Activated naive CD8-positive, alpha-beta T cell treated with anti-CD3 and anti-CD28 coated beads for 36 hours (primary cell): ENCODE results near the gene ICAM2. TPM values are rescaled to one million over a fixed set of nuclear protein-coding genes. Genes with fewer than 3 reads are reported as not detected.

ENCODE experiments used
- DNase-seq: peaks from one replicate; pipeline ENCODE4 v3.0.0; 2021
- H3K27ac Mint-ChIP-seq: one replicate; pipeline ENCODE4 v1.8.0; 2022; ENCODE audit warnings: mild to moderate bottlenecking, moderate library complexity, mixed read lengths
- H3K27me3 Mint-ChIP-seq: one replicate; pipeline ENCODE4 v1.8.0; 2022; ENCODE audit warnings: mild to moderate bottlenecking, mixed read lengths
- H3K36me3 Mint-ChIP-seq: one replicate; pipeline ENCODE4 v1.8.0; 2021; ENCODE audit warnings: mild to moderate bottlenecking, mixed read lengths
- H3K4me1 Mint-ChIP-seq: one replicate; pipeline ENCODE4 v1.8.0; 2021; ENCODE audit warnings: mixed read lengths
- H3K4me3 Mint-ChIP-seq: one replicate; pipeline ENCODE4 v1.8.0; 2022; ENCODE audit warnings: mild to moderate bottlenecking, moderate library complexity, mixed read lengths
- H3K9me3 Mint-ChIP-seq: one replicate; pipeline ENCODE4 v1.8.0; 2022; ENCODE audit warnings: mixed read lengths
- total RNA-seq, 2 experiments: library from RNA; stranded (reverse); gene quantifications; one replicate each; pipeline ENCODE4 v1.2.3, GENCODE V29; 2021

The ICAM2 gene
- total RNA-seq, 2 experiments from 2014 or later: 52.9 to 54.5 TPM

DNA sequence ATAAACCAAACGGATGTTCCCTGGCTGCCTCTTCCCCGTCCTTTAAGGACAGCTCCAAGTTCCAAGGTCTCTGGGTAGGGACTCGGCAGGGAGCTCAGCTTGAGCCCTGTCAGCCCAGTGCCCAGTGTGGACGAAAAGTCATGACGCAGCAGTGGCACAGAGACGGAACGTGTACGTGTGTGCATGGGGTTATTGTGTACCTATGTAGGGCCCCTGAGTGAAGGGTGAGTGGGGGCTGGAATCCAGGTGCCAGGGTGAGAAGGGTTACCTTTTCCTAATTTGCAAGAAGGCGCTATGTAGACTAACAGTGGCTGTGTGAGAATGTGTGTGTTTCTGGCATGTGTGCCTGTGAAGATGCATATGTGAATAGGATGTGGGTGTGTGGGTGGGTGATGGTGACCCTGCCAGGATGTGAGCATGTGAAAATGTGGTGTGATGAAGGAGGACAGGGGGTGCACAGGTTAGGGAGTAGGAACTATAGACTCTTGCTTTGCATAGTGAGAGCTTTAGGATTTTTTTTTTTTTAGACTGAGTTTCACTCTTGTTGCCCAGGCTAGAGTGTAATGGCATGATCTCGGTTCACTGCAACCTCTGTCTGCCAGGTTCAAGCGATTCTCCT is 53.7 kb downstream of the ICAM2 start:
- H3K36me3 Mint-ChIP-seq: no peaks in the 10 kb centered on the region

DNA sequence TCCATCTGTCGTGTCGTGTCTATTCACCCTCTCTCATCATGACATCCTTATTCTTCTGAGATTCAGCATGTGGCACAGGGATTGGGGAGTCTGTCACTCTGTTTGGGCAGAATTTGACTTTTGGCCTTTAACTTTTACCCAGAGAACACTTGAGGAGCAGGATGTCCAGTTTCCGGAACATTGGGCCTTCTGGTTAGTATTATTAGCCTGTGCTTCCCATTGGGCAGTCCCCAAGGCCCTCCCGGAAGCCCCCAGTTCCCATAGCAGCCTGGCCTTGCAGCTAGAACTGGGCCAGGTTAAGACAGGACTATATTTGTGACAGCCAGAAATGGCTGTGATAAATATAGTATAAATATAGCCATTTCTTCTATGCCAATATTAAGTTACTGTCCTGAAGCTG is 57.3 kb downstream of the ICAM2 start:
- Mint-ChIP-seq H3K4me1 (peaks cover 13% of the 10 kb centered on the region), H3K27me3 (no peaks in the 10 kb centered on the region), H3K9me3 (no peaks in the 10 kb centered on the region), H3K27ac (no peak overlapping the region), H3K36me3 (no peaks in the 10 kb centered on the region), H3K4me3 (no peak overlapping the region)
- DNase-seq: no peak

More for the DNA sequence above, 53.7 kb downstream of the ICAM2 start:
- Mint-ChIP-seq H3K4me3 (no peak overlapping the region), H3K27me3 (no peaks in the 10 kb centered on the region), H3K4me1 (peaks cover 13% of the 10 kb centered on the region), H3K27ac (no peak overlapping the region), H3K9me3 (no peaks in the 10 kb centered on the region)
- DNase-seq: peak; percentile 46

DNA sequence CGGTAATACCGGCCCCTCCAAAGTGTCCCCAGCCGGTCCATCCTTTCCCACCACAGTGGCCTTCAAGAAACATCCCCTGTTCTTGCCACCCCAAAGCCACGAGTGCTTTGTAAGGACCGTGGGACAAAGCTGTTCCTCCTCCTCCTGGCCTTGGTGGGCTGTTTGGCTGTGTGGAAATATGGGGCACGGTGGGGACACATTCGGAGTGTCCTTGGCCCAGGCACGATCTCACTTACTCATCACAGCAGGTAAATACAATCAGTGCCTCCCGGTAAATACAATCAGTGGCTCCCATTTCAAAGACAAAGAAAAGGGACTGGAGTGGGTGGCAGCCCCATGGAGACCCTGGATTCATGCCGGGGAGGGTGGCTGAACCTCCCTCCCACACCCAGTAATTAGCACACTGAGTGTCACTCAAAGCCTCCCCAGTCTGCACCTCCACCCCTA is 58.1 kb downstream of the ICAM2 start:
- no peaks in the 10 kb centered on the region for H3K36me3 Mint-ChIP-seq
- H3K4me3 Mint-ChIP-seq: no peak overlapping the region
- no peaks in the 10 kb centered on the region for H3K27me3 Mint-ChIP-seq
- peaks cover 11% of the 10 kb centered on the region for H3K4me1 Mint-ChIP-seq
- DNase-seq: no peak
- H3K27ac Mint-ChIP-seq: peak overlapping the region; percentile 16
- H3K9me3 Mint-ChIP-seq: no peaks in the 10 kb centered on the region

DNA sequence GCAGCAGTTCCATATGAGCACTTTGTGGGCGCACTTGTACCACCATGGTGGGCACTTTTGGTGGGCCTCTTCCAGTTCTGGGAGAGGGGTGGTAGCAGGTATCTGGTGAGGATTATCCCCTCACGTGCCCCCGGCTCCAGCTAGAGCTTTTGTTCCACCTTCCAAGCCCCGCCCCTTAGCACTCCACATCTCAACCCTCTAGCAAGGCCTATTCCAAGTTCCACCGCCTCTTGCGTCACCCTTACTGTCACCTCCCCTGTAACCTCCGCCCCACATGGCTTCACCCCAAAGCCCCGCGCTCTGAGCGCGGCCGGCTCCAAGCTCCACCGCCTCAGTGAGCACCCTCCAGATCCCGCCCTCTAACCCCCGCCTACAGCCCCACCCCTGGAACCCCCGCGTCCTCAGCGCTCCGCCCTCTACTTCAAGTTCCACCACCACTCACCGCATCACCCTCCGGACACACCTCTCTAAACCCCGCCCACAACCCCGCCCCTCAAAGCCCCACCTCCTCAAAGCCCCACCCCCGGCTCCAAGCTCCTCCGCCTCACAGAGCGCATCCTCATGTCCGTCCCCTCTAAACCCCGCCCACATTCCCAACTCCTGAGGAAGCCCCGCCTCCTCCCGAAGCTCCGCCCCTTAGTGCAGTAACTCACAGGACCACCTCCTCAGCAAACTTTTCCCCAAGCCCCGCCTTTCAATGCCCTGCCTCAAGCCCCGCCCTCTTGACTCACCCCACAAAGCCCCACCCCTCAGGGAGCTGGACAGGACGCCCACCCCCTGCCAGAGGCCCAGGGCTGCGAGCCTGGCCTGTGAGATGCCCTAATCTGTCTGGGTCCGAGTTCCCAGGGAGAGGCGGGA is 58.8 kb downstream of the ICAM2 start:
- no peaks in the 10 kb centered on the region for H3K36me3 Mint-ChIP-seq
- no peaks in the 10 kb centered on the region for H3K9me3 Mint-ChIP-seq
- no peaks in the 10 kb centered on the region for H3K27me3 Mint-ChIP-seq
- no peak overlapping the region for H3K27ac Mint-ChIP-seq
- H3K4me1 Mint-ChIP-seq: peaks cover 4% of the 10 kb centered on the region
- peak; percentile 55 for DNase-seq
- H3K4me3 Mint-ChIP-seq: no peak overlapping the region

DNA sequence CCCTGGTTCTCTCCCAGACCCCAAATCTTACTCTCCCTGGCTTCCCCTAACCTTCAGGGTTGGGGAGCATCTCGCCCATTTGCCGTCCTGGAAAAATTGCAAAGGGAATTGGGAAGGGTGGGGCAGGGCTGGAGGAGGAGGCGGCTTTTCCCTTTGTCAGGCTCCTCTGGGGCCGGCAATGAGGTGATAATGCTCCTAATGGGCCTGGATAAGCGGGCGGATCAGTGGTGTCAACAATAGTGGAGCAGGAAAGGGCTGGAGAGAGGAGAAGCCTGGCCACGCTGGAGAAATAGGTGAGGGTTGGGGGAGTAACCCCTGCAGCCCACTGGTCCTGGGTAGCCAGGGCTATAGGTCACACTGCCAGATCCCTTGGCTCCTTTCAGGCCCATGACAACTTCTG is 60.0 kb downstream of the ICAM2 start:
- H3K27ac Mint-ChIP-seq: no peak overlapping the region
- DNase-seq: no peak
- peaks cover 2% of the 10 kb centered on the region for H3K4me1 Mint-ChIP-seq
- no peaks in the 10 kb centered on the region for H3K27me3 Mint-ChIP-seq
- no peak overlapping the region for H3K4me3 Mint-ChIP-seq
- H3K9me3 Mint-ChIP-seq: no peaks in the 10 kb centered on the region
- no peaks in the 10 kb centered on the region for H3K36me3 Mint-ChIP-seq

DNA sequence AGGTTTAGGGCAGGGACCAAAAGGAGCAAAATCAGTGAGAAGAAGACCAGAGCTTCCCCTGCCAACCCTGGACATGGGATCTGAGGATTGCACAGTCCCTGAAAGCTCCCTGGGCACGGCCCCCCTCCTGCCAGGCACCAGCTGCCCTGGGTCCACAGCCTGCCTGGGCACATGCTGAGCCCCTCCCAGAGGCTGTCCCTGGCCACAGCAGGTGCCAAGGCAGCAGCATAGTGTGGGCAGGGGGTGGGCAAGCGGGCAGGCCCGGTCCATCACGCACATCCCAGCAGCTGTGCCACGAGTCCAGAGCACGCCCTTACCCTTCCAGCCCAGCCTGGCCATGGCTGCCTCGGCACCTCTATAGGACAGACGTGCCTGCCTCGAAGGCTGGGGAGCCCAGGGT is 60.4 kb downstream of the ICAM2 start:
- no peak for DNase-seq
- H3K9me3 Mint-ChIP-seq: no peaks in the 10 kb centered on the region
- no peaks in the 10 kb centered on the region for H3K27me3 Mint-ChIP-seq
- peaks cover 4% of the 10 kb centered on the region for H3K4me1 Mint-ChIP-seq
- no peaks in the 10 kb centered on the region for H3K36me3 Mint-ChIP-seq
- no peak overlapping the region for H3K27ac Mint-ChIP-seq
- H3K4me3 Mint-ChIP-seq: no peak overlapping the region

DNA sequence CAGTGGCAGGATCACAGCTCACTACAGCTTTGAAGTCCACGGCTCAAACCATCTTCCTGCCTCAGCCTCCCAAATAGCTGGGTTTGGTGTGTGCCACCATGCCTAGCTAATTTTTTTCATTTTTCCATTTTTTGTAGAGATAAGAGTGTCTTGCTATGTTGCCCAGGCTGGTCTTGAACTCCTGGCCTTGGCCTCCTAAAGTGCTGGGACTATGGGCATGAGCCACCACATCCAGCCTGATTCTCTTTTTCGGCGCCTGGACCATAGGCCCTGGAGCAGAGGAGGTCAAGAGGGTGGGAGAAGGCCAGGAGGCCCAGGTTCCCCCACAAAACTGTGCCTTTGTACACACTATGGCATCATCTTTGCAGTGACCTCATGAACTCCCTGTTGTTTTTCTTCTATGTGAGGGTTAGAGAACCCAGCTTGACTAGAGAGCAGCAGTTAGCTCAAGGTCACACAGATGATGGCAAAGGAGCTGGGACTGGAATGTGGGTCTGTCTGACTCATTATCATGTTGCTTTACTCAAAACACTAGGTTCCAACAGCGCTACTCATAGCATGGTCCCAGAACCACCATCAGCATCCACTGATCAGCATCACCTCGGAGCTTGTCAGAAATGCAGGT is 64.0 kb downstream of the ICAM2 start:
- Mint-ChIP-seq H3K27me3 (no peaks in the 10 kb centered on the region), H3K27ac (no peak overlapping the region), H3K9me3 (no peaks in the 10 kb centered on the region), H3K4me1 (peaks cover 19% of the 10 kb centered on the region), H3K4me3 (no peak overlapping the region), H3K36me3 (no peaks in the 10 kb centered on the region)
- DNase-seq: no peak

DNA sequence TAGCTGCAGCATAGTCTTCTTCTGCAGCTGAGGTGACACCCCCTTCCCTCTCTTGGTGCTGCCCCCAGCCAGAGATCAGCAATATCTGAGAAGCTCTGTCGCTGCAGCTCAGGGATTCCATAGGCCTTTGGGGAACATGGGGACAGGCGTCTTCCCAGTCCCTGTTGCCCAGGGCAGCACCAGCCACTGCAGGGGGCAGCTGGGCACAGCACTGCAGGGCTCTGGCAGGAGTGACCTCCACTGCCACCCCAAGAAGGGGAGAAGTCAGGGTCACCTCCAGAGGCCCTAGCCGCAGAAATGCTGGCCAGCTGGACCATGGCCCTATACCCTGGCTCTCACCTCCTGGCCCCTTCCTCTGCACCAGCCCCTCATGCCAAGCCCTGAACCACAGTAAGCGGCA is 64.6 kb downstream of the ICAM2 start:
- H3K27ac Mint-ChIP-seq: peak overlapping the region; percentile 1
- no peaks in the 10 kb centered on the region for H3K36me3 Mint-ChIP-seq
- no peaks in the 10 kb centered on the region for H3K27me3 Mint-ChIP-seq
- H3K4me1 Mint-ChIP-seq: peaks cover 19% of the 10 kb centered on the region
- no peak for DNase-seq
- no peak overlapping the region for H3K4me3 Mint-ChIP-seq
- no peaks in the 10 kb centered on the region for H3K9me3 Mint-ChIP-seq

DNA sequence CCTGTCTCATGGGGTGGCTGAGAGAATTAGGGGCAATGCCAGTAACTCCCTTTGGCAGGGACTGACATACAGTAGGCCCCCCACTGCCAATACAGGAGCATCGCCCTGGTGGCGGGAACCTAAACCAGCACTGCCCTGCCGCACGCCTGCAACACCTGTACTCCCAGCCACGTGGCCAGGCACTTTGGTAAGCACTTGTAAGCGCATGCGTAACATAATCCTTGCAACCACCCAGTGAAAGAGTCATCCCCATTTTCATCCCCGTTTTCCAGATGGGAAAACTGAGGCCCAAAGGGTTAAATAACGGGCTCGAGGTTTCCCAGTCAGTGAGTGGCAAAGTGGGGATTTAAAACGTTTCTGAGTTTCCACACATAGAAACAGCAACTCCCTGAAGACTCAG is 65.2 kb downstream of the ICAM2 start:
- no peak overlapping the region for H3K4me3 Mint-ChIP-seq
- DNase-seq: no peak
- H3K9me3 Mint-ChIP-seq: no peaks in the 10 kb centered on the region
- H3K27me3 Mint-ChIP-seq: no peaks in the 10 kb centered on the region
- no peak overlapping the region for H3K27ac Mint-ChIP-seq
- H3K4me1 Mint-ChIP-seq: peaks cover 19% of the 10 kb centered on the region
- no peaks in the 10 kb centered on the region for H3K36me3 Mint-ChIP-seq

DNA sequence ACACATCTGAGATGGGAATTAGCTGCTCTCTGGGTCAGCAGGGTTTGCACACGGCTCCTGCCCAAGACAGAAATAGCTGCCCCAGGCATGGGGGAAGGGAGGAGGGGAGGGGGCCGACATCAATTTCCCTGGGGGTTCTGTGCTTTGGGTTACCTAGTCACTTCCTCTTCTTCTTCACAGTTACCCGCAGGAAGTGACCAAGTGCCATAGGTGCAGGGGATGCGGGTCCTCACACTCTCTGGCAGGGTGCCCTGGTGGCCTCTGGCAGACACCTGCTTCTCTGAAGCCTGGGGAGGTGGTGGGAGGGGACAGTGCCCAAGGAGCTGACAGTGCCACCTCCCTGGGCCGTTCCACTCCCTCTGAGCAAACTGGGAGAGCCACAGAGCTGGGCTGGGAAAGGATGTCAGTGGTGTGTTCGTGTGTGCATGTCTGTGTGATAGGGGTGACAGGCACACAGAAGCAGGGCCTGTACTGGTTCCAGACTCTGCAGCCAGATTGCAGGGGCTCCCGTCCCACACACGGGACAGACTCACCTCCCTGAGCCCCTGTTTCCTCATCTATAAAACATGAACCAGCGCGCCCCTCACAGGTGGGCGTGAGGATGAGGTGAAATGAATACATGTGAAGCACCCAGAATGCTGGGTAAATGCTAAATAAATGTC is 65.9 kb downstream of the ICAM2 start:
- Mint-ChIP-seq H3K4me3 (peak overlapping the region; percentile 32), H3K36me3 (no peaks in the 10 kb centered on the region), H3K4me1 (peaks cover 19% of the 10 kb centered on the region), H3K27ac (peak overlapping the region; percentile 80), H3K27me3 (no peaks in the 10 kb centered on the region), H3K9me3 (no peaks in the 10 kb centered on the region)
- peak; percentile 38 for DNase-seq

Other genes with a start within 250 kb of the ICAM2 start
- gene CCDC47, start 247.0 kb downstream of the ICAM2 start, total RNA-seq: 10 to 100 TPM; 91.6 to 93.5 TPM
- gene DDX42, start 246.5 kb downstream of the ICAM2 start, total RNA-seq: 100 to 1,000 TPM; 105 to 107 TPM
- gene PSMC5, start 193.2 kb downstream of the ICAM2 start, total RNA-seq: 100 to 1,000 TPM; 178 to 187 TPM
- 10 to 100 TPM; 91.2 to 91.5 TPM for gene FTSJ3, start 193.0 kb downstream of the ICAM2 start, total RNA-seq
- 10 to 100 TPM; 91.6 to 93.5 TPM for gene SMARCD2, start 177.9 kb downstream of the ICAM2 start, total RNA-seq
- gene CSH2, start 147.0 kb downstream of the ICAM2 start, total RNA-seq: not detected
- gene GH2, start 138.7 kb downstream of the ICAM2 start, total RNA-seq: not detected
- not detected for gene CSH1, start 124.1 kb downstream of the ICAM2 start, total RNA-seq
- gene CSHL1, start 109.4 kb downstream of the ICAM2 start, total RNA-seq: not detected
- gene GH1, start 101.8 kb downstream of the ICAM2 start, total RNA-seq: not detected
- gene CD79B, start 88.3 kb downstream of the ICAM2 start, total RNA-seq: 10 to 100 TPM; 28.8 to 30.5 TPM
- under 1 TPM; 0.14 to 0.31 TPM for gene SCN4A, start 47.7 kb downstream of the ICAM2 start, total RNA-seq
- gene PRR29, start 22.3 kb downstream of the ICAM2 start, total RNA-seq: under 1 TPM; 0.36 to 0.93 TPM
- gene ERN1, start 109.5 kb upstream of the ICAM2 start, total RNA-seq: 1 to 10 TPM; 7.6 to 9.0 TPM
- gene TEX2, start 242.6 kb upstream of the ICAM2 start, total RNA-seq: 10 to 100 TPM; 18.5 to 19.8 TPM